Left hindlimb (tissue), 1 donor: ENCODE data around the gene LRCH3.

Source experiments
- DNase-seq: peaks from one replicate; pipeline ENCODE4 v3.0.0-alpha.2; 2018

Gene LRCH3

GRCh38 chr3:197791113-197791891 lies at the start of gene LRCH3:
Gene LRCH3, plus strand, starts transcription at chr3:197791254. Its CDS starts 25 bp downstream, at chr3:197791279.
- peak; percentile 93 for DNase-seq

DNA sequence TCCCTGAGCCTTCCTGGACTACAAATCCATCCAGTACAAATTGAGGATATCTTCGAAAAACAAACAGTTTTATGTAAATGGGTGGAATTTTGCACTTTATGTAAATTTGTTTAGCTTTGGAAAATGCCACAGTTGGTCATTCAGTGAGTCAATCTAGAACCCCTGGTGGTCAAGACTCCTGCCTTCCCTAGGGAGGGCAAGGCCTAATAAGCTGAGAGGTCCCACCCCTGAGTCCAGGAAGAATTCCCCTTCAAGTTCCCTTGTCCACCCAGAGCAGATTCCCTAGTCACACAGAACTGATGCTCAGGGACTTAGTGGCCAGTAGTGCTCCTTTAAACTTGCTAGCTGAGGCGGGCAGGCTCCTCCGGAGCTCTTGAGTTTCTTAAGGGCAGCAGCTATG lies 48.3 kb upstream of the LRCH3 start:
- DNase-seq, result no peak

DNA sequence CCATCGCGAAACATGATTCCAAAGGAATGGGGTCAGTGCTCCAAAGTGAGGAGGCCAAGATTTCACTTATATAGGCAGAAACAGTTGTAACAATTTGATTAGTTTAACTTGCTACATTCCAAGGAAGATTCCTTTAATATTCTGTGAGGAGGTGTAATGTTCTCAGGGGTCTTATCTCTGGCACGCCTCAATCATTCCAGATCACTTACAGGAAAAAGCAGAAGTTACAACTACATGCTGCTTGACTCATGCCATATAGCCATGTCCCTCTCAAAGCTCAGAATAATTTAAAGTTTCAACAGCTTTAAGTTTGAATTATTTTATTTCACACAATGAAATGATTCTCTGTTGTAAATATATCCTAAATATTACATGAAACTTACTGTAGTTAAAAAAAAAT lies 44.8 kb upstream of the LRCH3 start:
- no peak for DNase-seq

DNA sequence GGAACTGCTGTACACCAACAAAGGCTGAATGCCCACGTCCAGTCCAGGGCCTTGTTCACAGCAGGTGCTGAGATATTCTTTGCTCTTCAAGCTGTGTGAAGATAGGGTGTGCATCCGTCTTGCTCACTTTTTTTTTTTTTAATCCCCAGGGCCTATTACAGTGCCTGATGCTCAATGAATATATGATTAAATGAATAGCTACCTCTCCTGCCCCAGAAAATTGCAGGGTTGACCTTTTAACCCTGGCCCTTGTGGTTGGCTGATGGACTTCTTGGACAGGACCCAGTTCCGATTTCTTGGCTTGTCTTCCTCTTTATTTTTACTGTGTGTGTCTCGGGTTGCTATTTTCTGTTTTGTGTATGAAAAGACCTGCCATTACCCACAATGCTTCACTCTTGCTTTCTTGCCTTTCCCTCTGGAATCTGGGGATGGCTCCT lies 44.2 kb upstream of the LRCH3 start:
- no peak for DNase-seq

DNA sequence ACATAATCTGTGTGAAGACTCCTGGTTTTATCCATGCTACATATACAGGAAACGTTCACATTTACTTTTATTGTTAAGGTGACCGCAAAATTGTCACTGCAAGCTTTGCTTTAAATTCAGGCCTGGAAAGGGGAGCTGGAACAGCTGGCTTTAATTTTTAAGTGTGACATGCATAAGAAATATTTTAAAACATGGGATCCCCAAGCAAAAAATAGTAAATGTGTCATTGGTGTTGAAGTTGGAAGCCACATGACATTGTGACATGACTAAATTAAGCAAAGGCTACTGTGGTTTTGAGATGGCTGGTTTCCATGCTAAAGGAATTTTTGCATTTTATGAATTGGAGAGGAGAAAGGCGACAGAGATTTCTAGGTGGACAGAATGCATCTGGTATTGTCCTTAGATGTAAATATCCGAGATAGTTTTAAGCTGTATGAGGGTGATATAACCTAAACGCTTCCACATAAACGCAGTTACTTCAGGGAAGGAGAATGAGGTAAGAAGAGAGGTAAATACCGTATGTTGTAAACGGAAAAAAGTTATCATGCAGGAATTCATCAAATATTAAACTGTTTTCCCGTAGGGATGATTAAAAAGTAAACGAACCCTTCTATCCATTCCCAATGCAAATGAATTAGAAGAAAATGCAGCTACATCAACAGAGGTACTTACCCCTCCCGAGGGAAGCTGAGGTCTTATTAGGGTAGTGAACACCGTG lies 42.3 kb upstream of the LRCH3 start:
- no peak for DNase-seq

- no peak for DNase-seq
Observed at GRCh38 chr3:197749315-197749600, 41.8 kb upstream of the LRCH3 start.

- DNase-seq, result peak; percentile 94
Observed at GRCh38 chr3:197749601-197750395, 41.3 kb upstream of the LRCH3 start, which contains the start of gene FYTTD1. Gene FYTTD1, plus strand, starts transcription at chr3:197749883. Its CDS starts 89 bp downstream, at chr3:197749972.

GRCh38 chr3:197750396-197750831 lies 40.6 kb upstream of the LRCH3 start:
- peak; percentile 73 for DNase-seq

DNA sequence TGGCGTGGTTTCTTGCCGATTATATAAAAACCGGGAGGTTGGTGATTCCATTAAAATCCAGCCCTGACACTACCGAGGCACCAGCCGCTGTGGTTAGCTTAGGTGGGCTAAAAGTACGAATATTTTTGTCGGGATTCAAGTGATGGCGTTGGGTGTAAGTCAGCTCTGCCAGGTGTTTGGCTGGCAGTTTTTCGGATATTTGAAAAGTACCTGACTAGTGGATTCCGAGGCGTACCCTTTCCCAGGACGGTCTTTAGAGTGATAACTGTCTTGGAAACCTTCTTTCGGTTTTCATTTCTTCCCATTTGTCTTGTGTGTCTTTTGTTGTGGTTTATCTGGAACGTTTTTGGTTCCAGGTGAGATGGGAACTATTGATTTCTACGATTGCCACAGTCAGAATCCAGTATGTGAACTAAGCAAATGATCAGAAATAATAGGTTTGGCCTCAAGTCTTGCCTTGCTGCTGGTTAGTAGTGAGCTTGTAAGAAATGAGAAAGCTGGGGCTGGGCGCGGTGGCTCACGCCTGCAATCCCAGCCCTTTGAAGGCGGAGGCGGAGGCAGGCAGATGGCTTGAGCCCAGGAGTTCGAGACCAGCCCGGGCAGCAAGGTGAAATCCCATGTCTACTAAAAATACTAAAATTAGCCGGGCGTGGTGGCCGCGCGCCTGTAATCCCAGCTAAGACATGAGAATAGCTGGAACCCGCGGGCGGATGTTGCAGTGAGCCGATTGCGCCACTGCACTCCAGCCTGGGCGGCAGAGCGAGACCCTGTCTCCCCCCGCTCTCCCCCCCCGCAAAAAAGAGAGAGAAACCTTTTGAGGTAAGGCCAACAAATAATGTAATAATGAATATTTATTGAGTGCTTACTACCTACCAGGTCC lies 40.0 kb upstream of the LRCH3 start:
- peak; percentile 43 for DNase-seq

DNA sequence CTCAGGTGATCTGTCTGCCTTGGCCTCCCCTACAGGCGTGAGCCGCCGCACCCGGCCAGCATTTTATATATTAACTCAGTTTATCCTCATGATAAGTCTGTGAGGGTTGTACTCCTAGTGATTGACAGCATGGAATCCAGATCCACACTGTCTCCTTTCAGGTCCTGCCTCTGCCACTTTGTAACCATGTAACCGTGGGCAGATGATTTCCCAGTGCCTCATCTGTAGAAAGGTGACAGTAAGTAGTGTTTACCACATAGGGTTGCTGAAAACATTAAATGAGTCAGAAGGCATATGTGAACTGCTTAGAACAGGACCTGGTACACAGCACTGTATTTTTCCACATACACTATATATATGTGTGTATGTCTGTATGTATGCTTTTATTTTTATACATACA lies 38.9 kb upstream of the LRCH3 start:
- no peak for DNase-seq

DNA sequence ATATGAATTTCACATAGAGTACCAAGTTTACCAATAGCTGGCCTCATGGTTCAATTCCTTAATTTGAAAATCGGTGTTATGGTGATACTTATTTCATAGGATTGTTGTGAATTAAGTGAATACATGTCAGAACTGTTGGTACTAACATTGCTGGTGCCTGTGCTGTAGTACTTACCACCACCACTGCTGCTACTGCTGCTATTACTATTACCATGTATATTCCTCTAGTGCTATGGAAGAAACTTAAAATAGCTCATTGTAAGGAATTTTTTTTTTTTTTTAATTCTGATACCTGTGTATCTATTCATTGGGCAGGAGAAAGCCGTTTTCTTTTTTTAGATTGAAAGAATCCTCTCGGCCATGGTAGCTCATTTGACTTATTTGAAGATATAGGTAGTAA lies 37.8 kb upstream of the LRCH3 start:
- no peak for DNase-seq

GRCh38 chr3:197756704-197757103 lies 34.4 kb upstream of the LRCH3 start:
- DNase-seq, result no peak

DNA sequence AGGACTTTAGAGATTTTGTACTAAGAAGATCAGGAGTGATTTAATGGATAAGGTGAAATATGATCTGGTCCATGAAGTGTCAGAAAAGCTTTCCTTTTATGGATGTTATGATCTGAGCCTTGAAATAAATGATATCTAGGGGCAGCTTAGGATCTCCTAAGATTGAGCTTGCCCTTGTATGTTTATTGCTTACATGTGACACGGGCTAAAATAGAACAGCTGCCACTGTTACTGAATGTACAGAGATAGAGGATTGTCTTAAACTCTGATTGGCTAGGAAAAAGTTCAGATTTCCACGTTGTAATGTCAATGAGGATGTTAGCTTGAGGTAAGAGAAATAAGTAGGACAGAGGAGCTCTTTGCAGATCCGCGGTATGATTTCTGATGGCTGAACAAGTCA lies 32.5 kb upstream of the LRCH3 start:
- DNase-seq, result no peak

GRCh38 chr3:197761784-197762183 lies 29.3 kb upstream of the LRCH3 start:
- no peak for DNase-seq

DNA sequence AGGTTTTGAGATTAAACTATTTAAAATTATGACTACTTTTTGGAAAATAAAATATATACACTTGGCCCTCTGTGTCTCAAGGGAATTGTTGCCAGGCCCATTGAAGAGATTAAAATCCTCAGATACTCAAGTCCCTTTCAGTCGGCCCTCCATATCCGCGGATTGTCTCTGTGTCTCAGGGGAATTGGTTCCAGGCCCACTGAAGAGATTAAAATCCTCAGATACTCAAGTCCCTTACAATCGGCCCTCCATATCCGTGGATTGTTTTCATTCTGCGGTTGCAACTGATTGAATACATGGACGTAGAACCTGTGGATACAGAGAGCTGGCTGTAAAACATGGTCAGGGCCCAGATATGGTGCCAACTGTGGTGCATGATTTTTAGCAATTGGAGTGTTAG lies 15.7 kb upstream of the LRCH3 start:
- no peak for DNase-seq

GRCh38 chr3:197782230-197782629 lies 8.8 kb upstream of the LRCH3 start:
- DNase-seq, result no peak

DNA sequence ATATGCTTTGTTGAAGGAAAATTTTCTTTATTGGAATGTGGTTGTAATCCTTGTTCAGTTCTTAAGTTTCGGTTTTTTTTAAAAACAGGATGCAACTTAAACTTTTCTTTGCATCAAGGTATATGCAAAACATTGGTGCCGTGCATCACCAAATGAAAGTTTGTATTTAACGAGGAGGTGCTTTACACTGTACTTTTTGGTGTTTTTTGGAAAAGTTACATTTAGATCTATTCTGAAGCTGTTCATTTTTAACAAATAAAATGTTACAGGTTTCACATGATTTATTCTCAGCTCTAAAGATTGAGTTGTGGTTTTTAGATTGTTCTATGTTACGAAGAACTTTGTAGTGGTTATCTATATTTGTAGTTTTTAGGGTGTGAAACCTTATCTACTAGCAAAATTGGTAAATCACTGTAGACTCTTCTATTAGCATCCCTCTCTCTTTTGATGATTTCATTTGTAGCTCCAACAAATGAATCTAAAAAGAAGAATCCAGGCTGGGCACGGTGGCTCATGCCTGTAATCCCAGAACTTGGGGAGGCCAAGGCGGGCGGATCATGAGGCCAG lies 7.0 kb upstream of the LRCH3 start:
- no peak for DNase-seq

GRCh38 chr3:197787412-197787811 lies 3.6 kb upstream of the LRCH3 start:
- no peak for DNase-seq

- no peak for DNase-seq
Observed at GRCh38 chr3:197789309-197789708, 1.7 kb upstream of the LRCH3 start.

- DNase-seq, result no peak
Observed at GRCh38 chr3:197790033-197790432, 1.0 kb upstream of the LRCH3 start.

- no peak for DNase-seq
Observed at GRCh38 chr3:197791892-197792647, 1.0 kb downstream of the LRCH3 start.
